Activated naive CD8-positive, alpha-beta T cell treated with anti-CD3 and anti-CD28 coated beads, Interleukin-2, amount 10 ng/mL, durations not matched to agents 7 days and 5 days (primary cell): ENCODE results near the gene GRHL3. TPM values are rescaled to one million over a fixed set of nuclear protein-coding genes. Genes with fewer than 3 reads are reported as not detected.
"Not testable (repeated sequence)": the region's sequence is repeated elsewhere in the genome, so short reads cannot be mapped to it uniquely, and the experiment has no call there.

Experiments
- ATAC-seq: fragments of 150-1000 bp; cut with Tn5 transposase; one replicate; pipeline ENCODE4 v1.10.0; 2021; ENCODE audit warnings: low read depth, moderate library complexity
- POLR2A ChIA-PET: fragments of 350-600 bp; sonication (Branson Sonifier 250); formaldehyde crosslinking; loops from one replicate; lab custom pipeline; 2021; ENCODE audit warnings: antibody characterized with exemption; lab: Charles Lee
- DNase-seq: peaks from one replicate; pipeline ENCODE4 v3.0.0; 2021
- H3K27ac Mint-ChIP-seq: one replicate; pipeline ENCODE4 v1.8.0; 2022; ENCODE audit warnings: mild to moderate bottlenecking, mixed read lengths
- H3K27me3 Mint-ChIP-seq: one replicate; pipeline ENCODE4 v1.8.0; 2022; ENCODE audit warnings: mild to moderate bottlenecking, moderate library complexity, mixed read lengths
- H3K36me3 Mint-ChIP-seq: one replicate; pipeline ENCODE4 v1.8.0; 2021; ENCODE audit warnings: mild to moderate bottlenecking, mixed read lengths
- H3K4me1 Mint-ChIP-seq: one replicate; pipeline ENCODE4 v1.8.0; 2021; ENCODE audit warnings: mixed read lengths
- H3K4me3 Mint-ChIP-seq: one replicate; pipeline ENCODE4 v1.8.0; 2022; ENCODE audit warnings: mild to moderate bottlenecking, moderate library complexity, mixed read lengths
- H3K9me3 Mint-ChIP-seq: one replicate; pipeline ENCODE4 v1.8.0; 2021; ENCODE audit warnings: mixed read lengths
- total RNA-seq, 2 experiments: library from RNA; stranded (reverse); gene quantifications; one replicate each; pipeline ENCODE4 v1.2.3, GENCODE V29; 2021

The GRHL3 gene
- total RNA-seq, 2 experiments from 2014 or later: not detected

- DNase-seq (no peak), ATAC-seq (no peak)
- Mint-ChIP-seq H3K4me1 (no peaks in the 10 kb centered on the region), H3K4me3 (no peak overlapping the region), H3K27ac (no peak overlapping the region), H3K36me3 (no peaks in the 10 kb centered on the region), H3K9me3 (no peaks in the 10 kb centered on the region), H3K27me3 (peaks cover 11% of the 10 kb centered on the region)
- POLR2A ChIA-PET: no interaction called here
Measured at GRCh38 chr1:24286246-24287010, 32.7 kb upstream of the GRHL3 start.

- ATAC-seq, H3K4me1 Mint-ChIP-seq, H3K4me3 Mint-ChIP-seq, H3K27ac Mint-ChIP-seq, H3K36me3 Mint-ChIP-seq, DNase-seq, H3K9me3 Mint-ChIP-seq, POLR2A ChIA-PET: not testable (repeated sequence)
- H3K27me3 Mint-ChIP-seq: peaks cover 14% of the 10 kb centered on the region
Measured at GRCh38 chr1:24287779-24288178, 31.4 kb upstream of the GRHL3 start.

- Mint-ChIP-seq H3K4me1 (no peaks in the 10 kb centered on the region), H3K27ac (no peak overlapping the region), H3K27me3 (peaks cover 14% of the 10 kb centered on the region), H3K36me3 (no peaks in the 10 kb centered on the region), H3K4me3 (no peak overlapping the region), H3K9me3 (no peaks in the 10 kb centered on the region)
- POLR2A ChIA-PET: no interaction called here
- ATAC-seq: no peak
- no peak for DNase-seq
Measured at GRCh38 chr1:24288479-24288878, 30.7 kb upstream of the GRHL3 start.

GRCh38 chr1:24289937-24290595 is 29.1 kb upstream of the GRHL3 start:
- peaks cover 18% of the 10 kb centered on the region for H3K27me3 Mint-ChIP-seq
- POLR2A ChIA-PET: no interaction called here
- no peak overlapping the region for H3K4me3 Mint-ChIP-seq
- no peaks in the 10 kb centered on the region for H3K4me1 Mint-ChIP-seq
- H3K9me3 Mint-ChIP-seq: no peaks in the 10 kb centered on the region
- DNase-seq (no peak), ATAC-seq (no peak)
- no peak overlapping the region for H3K27ac Mint-ChIP-seq
- H3K36me3 Mint-ChIP-seq: no peaks in the 10 kb centered on the region

GRCh38 chr1:24290933-24291487 is 28.1 kb upstream of the GRHL3 start:
- ATAC-seq (no peak), DNase-seq (no peak)
- H3K4me3 Mint-ChIP-seq: no peak overlapping the region
- no peaks in the 10 kb centered on the region for H3K4me1 Mint-ChIP-seq
- no peaks in the 10 kb centered on the region for H3K36me3 Mint-ChIP-seq
- POLR2A ChIA-PET: no interaction called here
- no peak overlapping the region for H3K27ac Mint-ChIP-seq
- peaks cover 25% of the 10 kb centered on the region for H3K27me3 Mint-ChIP-seq
- no peaks in the 10 kb centered on the region for H3K9me3 Mint-ChIP-seq

- POLR2A ChIA-PET: no interaction called here
- no peak overlapping the region for H3K4me3 Mint-ChIP-seq
- H3K27me3 Mint-ChIP-seq: peaks cover 31% of the 10 kb centered on the region
- H3K27ac Mint-ChIP-seq: no peak overlapping the region
- no peaks in the 10 kb centered on the region for H3K36me3 Mint-ChIP-seq
- H3K9me3 Mint-ChIP-seq: no peaks in the 10 kb centered on the region
- no peak for DNase-seq
- no peak for ATAC-seq
- no peaks in the 10 kb centered on the region for H3K4me1 Mint-ChIP-seq
Measured at GRCh38 chr1:24292103-24292502, 27.1 kb upstream of the GRHL3 start.

GRCh38 chr1:24292887-24293286 is 26.3 kb upstream of the GRHL3 start:
- Mint-ChIP-seq H3K27me3 (peaks cover 35% of the 10 kb centered on the region), H3K4me3 (no peak overlapping the region), H3K9me3 (no peaks in the 10 kb centered on the region), H3K27ac (no peak overlapping the region), H3K36me3 (no peaks in the 10 kb centered on the region), H3K4me1 (no peaks in the 10 kb centered on the region)
- ATAC-seq: no peak
- POLR2A ChIA-PET: no interaction called here
- DNase-seq: no peak

GRCh38 chr1:24293392-24294227 is 25.5 kb upstream of the GRHL3 start:
- DNase-seq (no peak), ATAC-seq (no peak)
- H3K27me3 Mint-ChIP-seq: peaks cover 42% of the 10 kb centered on the region
- H3K27ac Mint-ChIP-seq: no peak overlapping the region
- POLR2A ChIA-PET: no interaction called here
- H3K4me3 Mint-ChIP-seq: no peak overlapping the region
- H3K4me1 Mint-ChIP-seq: no peaks in the 10 kb centered on the region
- H3K9me3 Mint-ChIP-seq: no peaks in the 10 kb centered on the region
- no peaks in the 10 kb centered on the region for H3K36me3 Mint-ChIP-seq

GRCh38 chr1:24294228-24294672 is 24.9 kb upstream of the GRHL3 start:
- POLR2A ChIA-PET: no interaction called here
- Mint-ChIP-seq H3K4me3 (no peak overlapping the region), H3K36me3 (no peaks in the 10 kb centered on the region), H3K27me3 (peaks cover 46% of the 10 kb centered on the region), H3K9me3 (no peaks in the 10 kb centered on the region), H3K27ac (no peak overlapping the region), H3K4me1 (no peaks in the 10 kb centered on the region)
- ATAC-seq (no peak), DNase-seq (no peak)

- ATAC-seq (no peak), DNase-seq (no peak)
- H3K27me3 Mint-ChIP-seq: peaks cover 48% of the 10 kb centered on the region
- no peak overlapping the region for H3K27ac Mint-ChIP-seq
- no peak overlapping the region for H3K4me3 Mint-ChIP-seq
- no peaks in the 10 kb centered on the region for H3K36me3 Mint-ChIP-seq
- POLR2A ChIA-PET: no interaction called here
- no peaks in the 10 kb centered on the region for H3K4me1 Mint-ChIP-seq
- H3K9me3 Mint-ChIP-seq: no peaks in the 10 kb centered on the region
Measured at GRCh38 chr1:24294716-24295371, 24.3 kb upstream of the GRHL3 start.

- POLR2A ChIA-PET: no interaction called here
- no peaks in the 10 kb centered on the region for H3K36me3 Mint-ChIP-seq
- H3K27me3 Mint-ChIP-seq: peaks cover 47% of the 10 kb centered on the region
- no peaks in the 10 kb centered on the region for H3K9me3 Mint-ChIP-seq
- DNase-seq (no peak), ATAC-seq (no peak)
- no peak overlapping the region for H3K27ac Mint-ChIP-seq
- H3K4me1 Mint-ChIP-seq: no peaks in the 10 kb centered on the region
- no peak overlapping the region for H3K4me3 Mint-ChIP-seq
Measured at GRCh38 chr1:24295535-24295934, 23.6 kb upstream of the GRHL3 start.

- no peak overlapping the region for H3K27ac Mint-ChIP-seq
- H3K27me3 Mint-ChIP-seq: peaks cover 53% of the 10 kb centered on the region
- H3K36me3 Mint-ChIP-seq: no peaks in the 10 kb centered on the region
- no peak for DNase-seq
- no peak overlapping the region for H3K4me3 Mint-ChIP-seq
- POLR2A ChIA-PET: no interaction called here
- no peak for ATAC-seq
- H3K9me3 Mint-ChIP-seq: no peaks in the 10 kb centered on the region
- H3K4me1 Mint-ChIP-seq: no peaks in the 10 kb centered on the region
Measured at GRCh38 chr1:24297187-24297851, 21.8 kb upstream of the GRHL3 start.
